Activated CD8-positive, alpha-beta T cell treated with anti-CD3 and anti-CD28 coated beads for 36 hours (primary cell): ENCODE measurements around the gene AIM2. TPM values are rescaled to one million over a fixed set of nuclear protein-coding genes. Genes with fewer than 3 reads are reported as not detected.
A peak's percentile ranks its signal among the peaks of the same experiment; 100 is the strongest.

ENCODE experiments used
- ATAC-seq: fragments of 200-7000 bp; cut with Tn5 transposase; one replicate; pipeline ENCODE4 v1.10.0; 2021; ENCODE audit warnings: mild to moderate bottlenecking, moderate library complexity
- CTCF ChIA-PET: fragments of 350-600 bp; sonication (Branson Sonifier 250); formaldehyde crosslinking; loops from one replicate; lab custom pipeline; 2021; ENCODE audit warnings: antibody characterized with exemption; lab: Charles Lee
- POLR2A ChIA-PET: fragments of 350-600 bp; sonication (Branson Sonifier 250); formaldehyde crosslinking; loops from one replicate; lab custom pipeline; 2021; ENCODE audit warnings: antibody characterized with exemption; lab: Charles Lee
- DNase-seq: peaks from one replicate; pipeline ENCODE4 v3.0.0-alpha.2; 2020
- H3K27ac Mint-ChIP-seq: one replicate; pipeline ENCODE4 v1.8.0; 2021; ENCODE audit warnings: mild to moderate bottlenecking, mixed read lengths
- H3K27me3 Mint-ChIP-seq: one replicate; pipeline ENCODE4 v1.8.0; 2021; ENCODE audit warnings: mixed read lengths
- H3K36me3 Mint-ChIP-seq: one replicate; pipeline ENCODE4 v1.8.0; 2021; ENCODE audit warnings: low read depth, mixed read lengths
- H3K4me1 Mint-ChIP-seq: one replicate; pipeline ENCODE4 v1.8.0; 2021; ENCODE audit warnings: low read depth, mixed read lengths
- H3K4me3 Mint-ChIP-seq: one replicate; pipeline ENCODE4 v1.8.0; 2021; ENCODE audit warnings: mild to moderate bottlenecking, moderate library complexity, mixed read lengths
- H3K9me3 Mint-ChIP-seq: one replicate; pipeline ENCODE4 v1.8.0; 2021; ENCODE audit warnings: mixed read lengths
- CTCF ChIP-seq: fragments of 200-600 bp; IDR thresholded peaks from one replicate; pipeline ENCODE4 v1.8.0; 2022; ENCODE audit warnings: antibody characterized with exemption, mild to moderate bottlenecking
- intact Hi-C: fragments of 100-400 bp; cut with micrococcal nuclease; formaldehyde crosslinking; loops from one replicate; pipeline ENCODE4 v1.10.0; 2022
- total RNA-seq, 2 experiments: library from RNA; stranded (reverse); gene quantifications; one replicate each; pipeline ENCODE4 v1.2.3, GENCODE V29; 2021

The AIM2 gene
- total RNA-seq, 2 experiments from 2014 or later = 6.7 to 8.6 TPM

- CTCF ChIA-PET = interaction anchor here (0.6 to 3.3 kb wide), 12 partner anchors 9 to 885 kb away, joined by 3 to 46 read pairs (median 4); partner anchors contain the start of gene AIM2
- H3K36me3 Mint-ChIP-seq = no peaks in the 10 kb centered on the region
- peaks cover 44% of the 10 kb centered on the region for H3K4me1 Mint-ChIP-seq
- DNase-seq (no peak), ATAC-seq (peak; percentile 25)
- TF ChIP-seq CTCF = peak; percentile 83
- H3K27me3 Mint-ChIP-seq = no peaks in the 10 kb centered on the region
- no peaks in the 10 kb centered on the region for H3K9me3 Mint-ChIP-seq
- no peak overlapping the region for H3K4me3 Mint-ChIP-seq
- intact Hi-C loops = no loop called here
- POLR2A ChIA-PET = interaction anchor here (1.2 to 2.9 kb wide), 2 partner anchors 12 to 24 kb away, joined by 3 to 12 read pairs; partner anchors contain the start of gene AIM2
- peak overlapping the region; percentile 64 for H3K27ac Mint-ChIP-seq
These were observed 12.7 kb upstream of the AIM2 start for GRCh38 chr1:159089184-159089791.

GRCh38 chr1:159088546-159089183 lies 12.1 kb upstream of the AIM2 start:
- no peaks in the 10 kb centered on the region for H3K9me3 Mint-ChIP-seq
- ChIA-PET POLR2A (interaction anchor here (0.8 to 2.9 kb wide), 3 partner anchors 11 to 79 kb away, joined by 3 to 12 read pairs (median 4); partner anchors contain the start of genes AIM2 and IFI16), CTCF (interaction anchor here (0.8 to 3.3 kb wide), 10 partner anchors 10 to 884 kb away, joined by 3 to 46 read pairs (median 4); partner anchors contain the start of gene AIM2)
- H3K4me3 Mint-ChIP-seq = no peak overlapping the region
- H3K36me3 Mint-ChIP-seq = no peaks in the 10 kb centered on the region
- no peak for DNase-seq
- intact Hi-C loops = no loop called here
- ATAC-seq = peak; percentile 19
- no peak for TF ChIP-seq CTCF
- H3K4me1 Mint-ChIP-seq = peaks cover 44% of the 10 kb centered on the region
- H3K27ac Mint-ChIP-seq = peak overlapping the region; percentile 64
- H3K27me3 Mint-ChIP-seq = no peaks in the 10 kb centered on the region

- ChIA-PET POLR2A (interaction anchor here (0.8 kb wide), 1 partner anchor 78 kb away, joined by 4 read pairs; the partner anchor contains the start of gene IFI16), CTCF (interaction anchor here (1.1 to 3.3 kb wide), 8 partner anchors 11 to 126 kb away, joined by 3 to 46 read pairs (median 4); partner anchors contain the start of gene AIM2)
- no peaks in the 10 kb centered on the region for H3K36me3 Mint-ChIP-seq
- H3K4me1 Mint-ChIP-seq = peaks cover 44% of the 10 kb centered on the region
- H3K4me3 Mint-ChIP-seq = no peak overlapping the region
- no peak for DNase-seq
- intact Hi-C loops = no loop called here
- peak overlapping the region; percentile 48 for H3K27ac Mint-ChIP-seq
- no peak for TF ChIP-seq CTCF
- H3K27me3 Mint-ChIP-seq = no peaks in the 10 kb centered on the region
- ATAC-seq = no peak
- no peaks in the 10 kb centered on the region for H3K9me3 Mint-ChIP-seq
These were observed 11.5 kb upstream of the AIM2 start for GRCh38 chr1:159088050-159088449.

- no peaks in the 10 kb centered on the region for H3K36me3 Mint-ChIP-seq
These were observed 8.3 kb upstream of the AIM2 start for GRCh38 chr1:159084867-159085266.

More at GRCh38 chr1:159084867-159085266, 8.3 kb upstream of the AIM2 start:
- H3K27me3 Mint-ChIP-seq = no peaks in the 10 kb centered on the region
- DNase-seq = no peak
- H3K4me1 Mint-ChIP-seq = peaks cover 19% of the 10 kb centered on the region
- ChIA-PET POLR2A (no interaction called here), CTCF (no interaction called here)
- no peak overlapping the region for H3K4me3 Mint-ChIP-seq
- no peak for ATAC-seq
- no peak for TF ChIP-seq CTCF
- no peaks in the 10 kb centered on the region for H3K9me3 Mint-ChIP-seq
- H3K27ac Mint-ChIP-seq = no peak overlapping the region
- intact Hi-C loops = no loop called here
